ENCODE measurements around the gene MVK.
"Not testable (repeated sequence)": the region's sequence is repeated elsewhere in the genome, so short reads cannot be mapped to it uniquely, and the experiment has no call there.

The MVK gene

GRCh38 chr12:109590566-109590965 lies 17.0 kb downstream of the MVK start:
- DNase-seq (ENCODE audit: low read depth), result no peak

- DNase-seq (ENCODE audit: low read depth), result no peak
Measured at GRCh38 chr12:109591041-109591440, 17.4 kb downstream of the MVK start.

GRCh38 chr12:109592195-109592904 lies 18.8 kb downstream of the MVK start:
- no peak for DNase-seq (ENCODE audit: low read depth)

GRCh38 chr12:109592905-109593272 lies 19.3 kb downstream of the MVK start:
- DNase-seq (ENCODE audit: low read depth), result no peak

- no peak for DNase-seq (ENCODE audit: low read depth)
Measured at GRCh38 chr12:109594556-109595317, 21.1 kb downstream of the MVK start.

- DNase-seq (ENCODE audit: low read depth), result no peak
Measured at GRCh38 chr12:109595321-109595902, 21.8 kb downstream of the MVK start.

GRCh38 chr12:109596418-109597244 lies 23.0 kb downstream of the MVK start:
- no peak for DNase-seq (ENCODE audit: low read depth)

- DNase-seq (ENCODE audit: low read depth), result no peak
Measured at GRCh38 chr12:109597414-109597794, 23.8 kb downstream of the MVK start.

GRCh38 chr12:109597795-109598427 lies 24.3 kb downstream of the MVK start:
- DNase-seq (ENCODE audit: low read depth), result peak; percentile 49

- no peak for DNase-seq (ENCODE audit: low read depth)
Measured at GRCh38 chr12:109598428-109598854, 24.8 kb downstream of the MVK start.

GRCh38 chr12:109599087-109599486 lies 25.5 kb downstream of the MVK start:
- no peak for DNase-seq (ENCODE audit: low read depth)

GRCh38 chr12:109600481-109600880 lies 26.9 kb downstream of the MVK start:
- no peak for DNase-seq (ENCODE audit: low read depth)

GRCh38 chr12:109600995-109601394 lies 27.4 kb downstream of the MVK start:
- no peak for DNase-seq (ENCODE audit: low read depth)

- no peak for DNase-seq (ENCODE audit: low read depth)
Measured at GRCh38 chr12:109601557-109601956, 28.0 kb downstream of the MVK start.

- DNase-seq (ENCODE audit: low read depth), result not testable (repeated sequence)
Measured at GRCh38 chr12:109602132-109602531, 28.5 kb downstream of the MVK start.

- no peak for DNase-seq (ENCODE audit: low read depth)
Measured at GRCh38 chr12:109604132-109604585, 30.6 kb downstream of the MVK start.

GRCh38 chr12:109605016-109605415 lies 31.4 kb downstream of the MVK start:
- DNase-seq (ENCODE audit: low read depth), result no peak

- no peak for DNase-seq (ENCODE audit: low read depth)
Measured at GRCh38 chr12:109605599-109606228, 32.1 kb downstream of the MVK start.

- no peak for DNase-seq (ENCODE audit: low read depth)
Measured at GRCh38 chr12:109606320-109607028, 32.9 kb downstream of the MVK start.

- DNase-seq (ENCODE audit: low read depth), result no peak
Measured at GRCh38 chr12:109607618-109608017, 34.0 kb downstream of the MVK start.

GRCh38 chr12:109608270-109608669 lies 34.7 kb downstream of the MVK start:
- no peak for DNase-seq (ENCODE audit: low read depth)
